NCI-H2196 (cell line): ENCODE measurements around the gene PPP1R3E.
A peak's percentile ranks its signal among the peaks of the same experiment; 100 is the strongest.

Experiments
- DNase-seq: peaks from one replicate; lab custom pipeline; 2025; ENCODE audit not compliant: unreplicated experiment; lab: John Stamatoyannopoulos, UW

The PPP1R3E gene

DNA sequence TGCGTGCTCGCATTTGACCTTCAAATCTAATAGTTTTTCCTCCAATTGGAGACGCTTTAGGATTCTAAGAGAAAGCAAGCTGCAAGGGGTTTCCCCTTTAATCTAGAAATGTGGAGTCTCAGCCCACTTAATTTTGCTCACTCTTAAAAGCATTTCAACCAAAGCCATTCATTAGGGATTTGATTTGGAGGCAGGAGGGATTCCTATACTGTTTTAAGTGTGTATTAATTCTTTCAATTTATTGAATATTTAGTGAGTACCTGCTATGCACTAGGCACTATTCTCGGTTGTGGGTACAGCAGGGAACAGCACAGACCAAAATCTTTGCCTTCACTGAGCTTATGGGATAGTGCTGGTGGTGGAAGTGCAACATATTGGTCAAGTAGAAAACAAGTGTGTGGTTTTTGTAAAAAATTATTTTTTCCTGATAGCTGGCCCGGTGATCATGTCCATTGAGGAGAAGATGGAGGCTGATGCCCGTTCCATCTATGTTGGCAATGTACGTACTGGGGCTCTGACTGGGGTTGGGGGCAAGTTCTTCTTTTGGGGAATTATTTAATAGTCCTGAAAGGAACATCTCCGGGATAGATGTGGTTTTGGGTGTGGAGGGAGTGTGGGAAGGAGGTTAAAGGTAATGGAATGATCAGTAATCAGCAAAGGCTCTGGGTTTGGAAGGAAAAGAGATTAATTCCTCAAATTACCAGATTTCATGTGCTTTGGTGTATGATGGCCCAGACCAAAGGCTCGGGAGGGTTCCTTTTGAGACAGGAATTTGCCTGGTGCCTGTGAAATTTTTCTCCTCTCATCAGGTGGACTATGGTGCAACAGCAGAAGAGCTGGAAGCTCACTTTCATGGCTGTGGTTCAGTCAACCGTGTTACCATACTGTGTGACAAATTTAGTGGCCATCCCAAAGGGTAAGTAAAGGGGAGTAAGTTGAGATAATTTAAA, 20.2 kb upstream of the PPP1R3E start:
- no peak for DNase-seq

DNA sequence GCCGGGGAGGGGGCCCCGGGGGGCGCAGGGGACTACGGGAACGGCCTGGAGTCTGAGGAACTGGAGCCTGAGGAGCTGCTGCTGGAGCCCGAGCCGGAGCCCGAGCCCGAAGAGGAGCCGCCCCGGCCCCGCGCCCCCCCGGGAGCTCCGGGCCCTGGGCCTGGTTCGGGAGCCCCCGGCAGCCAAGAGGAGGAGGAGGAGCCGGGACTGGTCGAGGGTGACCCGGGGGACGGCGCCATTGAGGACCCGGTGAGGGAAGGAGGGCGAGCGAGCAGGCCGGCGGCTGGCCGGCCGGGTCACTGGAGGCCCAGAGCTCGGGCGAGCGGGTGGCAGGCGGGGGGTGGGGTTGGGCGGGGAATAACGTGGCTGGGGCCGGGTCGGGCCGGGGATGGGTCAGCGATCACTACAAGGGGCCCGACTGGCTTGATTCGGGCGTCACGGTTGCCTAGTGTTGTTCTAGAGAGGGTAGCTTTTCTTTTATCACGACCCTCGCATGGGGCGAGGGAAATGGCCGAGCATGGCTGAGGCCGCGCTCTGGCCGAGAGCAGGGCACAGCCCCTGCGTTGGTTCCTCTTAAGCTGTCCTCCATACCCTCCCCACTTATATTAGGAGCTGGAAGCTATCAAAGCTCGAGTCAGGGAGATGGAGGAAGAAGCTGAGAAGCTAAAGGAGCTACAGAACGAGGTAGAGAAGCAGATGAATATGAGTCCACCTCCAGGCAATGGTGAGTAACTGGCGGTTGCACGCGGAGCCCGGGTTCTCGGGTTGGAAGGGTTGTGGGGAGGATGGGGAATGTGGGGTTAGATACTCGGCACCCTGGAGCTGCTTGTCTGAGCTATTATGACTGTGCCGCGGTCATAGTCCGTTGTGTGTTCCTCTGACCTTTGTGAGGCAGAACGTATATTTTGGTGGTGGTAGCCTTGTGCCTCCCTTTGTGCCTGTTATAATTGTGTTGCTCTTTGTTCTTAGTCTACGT, 19.2 kb upstream of the PPP1R3E start:
- no peak for DNase-seq

DNA sequence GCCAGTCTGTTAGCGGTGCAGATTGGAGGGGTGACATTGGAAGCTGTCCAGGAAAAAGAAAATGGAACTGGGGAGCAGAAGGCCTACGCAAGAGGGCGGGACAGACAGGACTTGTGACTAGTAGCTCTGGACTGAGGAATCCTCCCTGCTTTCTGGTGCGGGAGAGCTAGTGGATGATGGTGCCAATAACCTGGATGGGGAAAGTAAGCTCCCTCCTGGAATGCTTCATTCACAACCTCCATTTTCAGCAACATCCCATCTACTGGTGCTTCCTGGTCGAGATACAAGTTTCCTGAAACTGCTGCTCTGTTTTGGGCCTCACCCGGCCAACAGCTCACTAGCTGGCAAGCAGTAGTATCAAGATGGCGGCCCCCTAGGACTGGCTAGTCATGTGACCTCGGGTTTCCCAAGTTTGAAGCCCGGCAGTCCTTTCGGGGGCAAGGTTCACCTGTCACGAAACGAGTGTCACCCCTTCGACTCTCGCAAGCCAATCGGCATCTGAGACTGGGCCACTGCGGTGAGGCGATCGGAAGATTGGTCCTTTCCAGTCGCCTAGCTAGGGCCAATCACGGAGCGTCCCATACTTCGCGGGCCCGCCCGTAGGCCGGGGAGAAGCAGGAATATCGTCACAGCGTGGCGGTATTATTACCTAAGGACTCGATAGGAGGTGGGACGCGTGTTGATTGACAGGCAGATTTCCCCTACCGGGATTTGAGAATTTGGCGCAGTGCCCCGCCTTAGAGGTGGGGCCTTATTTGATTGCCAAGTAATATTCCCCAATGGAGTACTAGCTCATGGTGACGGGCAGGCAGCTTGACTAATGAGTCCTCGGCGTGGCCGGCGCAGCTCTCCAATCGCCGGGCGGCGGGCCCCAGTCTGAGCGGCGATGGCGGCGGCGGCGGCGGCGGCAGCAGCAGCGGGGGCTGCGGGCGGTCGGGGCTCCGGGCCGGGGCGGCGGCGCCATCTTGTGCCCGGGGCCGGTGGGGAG, 18.2 kb upstream of the PPP1R3E start, which contains the start of gene PABPN1:
PABPN1 (plus strand) TSS at position 874 of the 988 bp plus-strand sequence; CDS start at position 887, 13 bp downstream.
- DNase-seq, result peak; percentile 100

DNA sequence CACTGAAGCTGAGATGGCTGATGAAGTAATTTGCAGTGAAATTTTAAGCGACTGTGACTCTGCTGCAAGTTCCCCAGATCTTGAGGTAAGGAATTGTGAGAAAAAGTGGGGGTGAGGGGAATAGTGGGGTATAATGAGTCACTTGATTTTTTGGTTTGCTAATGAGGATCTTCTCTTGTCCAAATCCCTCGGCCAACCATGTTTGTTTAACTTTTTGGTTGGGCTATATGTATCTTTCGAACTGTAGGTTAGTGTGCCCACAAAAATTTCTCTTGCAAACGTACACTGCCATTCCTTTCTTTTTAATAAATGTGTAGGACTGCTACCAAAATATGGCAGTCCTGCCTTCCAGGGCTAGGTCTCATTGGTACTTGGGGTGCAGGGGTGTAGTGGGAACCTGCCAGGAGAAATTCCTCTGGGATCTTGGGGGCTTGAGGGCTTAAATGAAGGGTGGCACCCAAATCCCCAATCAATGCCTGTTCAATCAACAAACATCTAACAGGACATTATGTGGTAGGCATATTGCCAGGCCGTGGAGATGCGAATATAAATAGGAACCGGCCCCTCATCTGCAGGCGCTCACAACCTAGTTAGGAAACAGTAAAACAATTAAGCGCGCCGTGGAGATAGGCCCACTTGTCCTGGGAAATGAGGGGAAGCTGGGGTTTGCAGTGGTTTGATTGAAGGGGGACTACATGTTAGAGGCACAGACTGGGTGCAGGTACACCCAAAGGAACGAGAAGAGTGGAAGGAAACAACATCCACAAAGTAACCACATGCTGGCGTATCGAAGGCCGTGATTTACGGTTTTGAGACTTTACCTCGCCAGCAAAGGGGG, 17.3 kb upstream of the PPP1R3E start:
- no peak for DNase-seq

DNA sequence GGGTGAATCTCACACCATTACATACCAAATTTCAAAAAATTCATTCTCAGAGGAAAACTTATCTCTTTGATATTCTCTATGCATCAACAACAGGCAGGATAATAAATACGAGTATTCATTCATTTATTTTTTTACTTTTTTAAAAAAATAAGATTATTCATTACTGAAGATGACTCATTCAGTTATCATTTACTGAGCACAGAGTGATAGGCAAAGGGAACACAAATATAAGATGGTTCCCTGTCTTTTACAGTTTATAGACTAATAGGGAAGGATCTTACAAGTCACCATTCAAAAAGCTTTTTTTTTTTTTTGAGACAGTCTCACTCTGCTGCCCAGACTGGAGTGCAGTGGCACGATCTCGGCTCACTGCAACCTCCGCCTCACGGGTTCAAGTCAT, 13.6 kb upstream of the PPP1R3E start:
- no peak for DNase-seq

DNA sequence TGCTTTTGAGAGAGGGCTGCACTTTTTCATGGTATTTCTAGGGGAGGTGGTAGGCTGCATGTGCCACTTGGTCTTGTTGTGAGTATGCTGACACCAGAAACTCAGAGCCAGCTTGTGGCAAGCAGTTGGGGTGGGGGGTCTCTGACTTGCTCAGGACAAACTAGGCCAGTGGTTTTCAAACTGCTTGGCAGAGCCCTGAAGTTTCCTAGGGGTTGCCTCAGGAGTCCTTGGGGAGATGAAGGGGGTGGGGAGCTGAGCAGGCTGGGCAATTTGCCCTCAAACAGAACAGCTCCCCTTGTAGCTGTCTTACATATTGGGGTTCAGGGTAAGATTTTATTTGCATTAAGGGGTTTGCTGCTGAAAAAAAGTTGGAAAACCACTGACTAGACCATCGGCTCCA, 7.9 kb upstream of the PPP1R3E start:
- no peak for DNase-seq

DNA sequence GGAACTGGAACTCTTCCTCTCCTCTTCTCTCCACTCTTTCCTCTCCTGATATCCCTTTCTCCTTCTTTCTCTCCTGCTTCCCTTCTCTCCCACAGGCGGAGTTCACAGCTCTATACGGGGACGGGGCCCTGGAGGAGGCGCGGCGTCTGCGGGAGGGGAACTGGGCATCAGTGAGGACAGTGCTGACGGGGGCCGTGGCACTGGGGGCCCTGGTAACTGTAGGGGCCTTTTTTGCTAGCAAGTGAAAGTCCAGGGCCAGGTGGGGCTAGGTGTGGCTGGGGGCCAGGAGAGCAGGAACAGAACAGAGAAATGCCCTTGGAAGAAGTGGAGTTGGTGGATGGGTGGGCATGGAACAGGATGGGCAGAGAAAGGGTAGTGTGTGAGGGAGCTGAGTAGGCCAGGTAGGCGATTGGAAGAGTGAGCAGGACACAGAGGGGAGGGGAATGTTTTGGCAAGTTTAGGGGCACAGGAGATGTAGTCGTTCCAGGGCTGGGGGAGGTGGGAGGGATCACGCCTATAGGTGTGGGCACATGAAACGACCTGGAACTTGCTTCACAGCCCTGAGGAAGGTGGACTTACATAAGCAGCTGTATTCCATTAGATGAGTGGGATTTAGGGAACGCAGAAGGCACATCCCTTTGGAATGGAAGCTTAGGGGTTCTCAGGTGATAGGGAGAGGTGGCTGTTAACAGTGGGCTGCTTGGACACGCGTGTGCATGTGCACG, 6.2 kb upstream of the PPP1R3E start:
- DNase-seq, result no peak

DNA sequence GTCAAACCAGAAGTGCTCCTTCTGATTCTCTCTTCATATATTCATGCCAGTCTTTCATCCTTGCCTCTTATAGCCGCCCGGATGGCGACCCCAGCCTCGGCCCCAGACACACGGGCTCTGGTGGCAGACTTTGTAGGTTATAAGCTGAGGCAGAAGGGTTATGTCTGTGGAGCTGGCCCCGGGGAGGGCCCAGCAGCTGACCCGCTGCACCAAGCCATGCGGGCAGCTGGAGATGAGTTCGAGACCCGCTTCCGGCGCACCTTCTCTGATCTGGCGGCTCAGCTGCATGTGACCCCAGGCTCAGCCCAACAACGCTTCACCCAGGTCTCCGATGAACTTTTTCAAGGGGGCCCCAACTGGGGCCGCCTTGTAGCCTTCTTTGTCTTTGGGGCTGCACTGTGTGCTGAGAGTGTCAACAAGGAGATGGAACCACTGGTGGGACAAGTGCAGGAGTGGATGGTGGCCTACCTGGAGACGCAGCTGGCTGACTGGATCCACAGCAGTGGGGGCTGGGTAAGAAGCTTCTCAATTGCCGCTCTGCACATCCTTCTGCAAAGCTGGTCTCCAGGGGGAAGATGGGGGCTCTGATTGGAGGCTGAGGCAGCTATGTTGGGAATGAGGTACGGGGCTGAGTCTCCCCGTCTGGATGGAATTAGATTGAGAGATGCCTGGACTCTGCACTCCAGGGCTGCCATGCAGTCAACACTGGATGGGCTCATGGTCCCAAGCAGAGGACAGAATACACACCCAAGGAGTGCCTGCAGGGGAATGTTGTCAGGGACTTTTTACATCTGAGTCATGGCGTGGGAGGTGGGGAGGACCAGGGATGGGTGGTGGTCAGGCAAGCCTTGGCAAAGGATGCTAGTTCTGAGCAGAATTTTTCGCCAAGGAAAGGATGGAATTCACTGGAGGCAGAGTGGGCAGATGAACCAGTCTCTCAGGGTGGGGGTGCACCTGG, 5.3 kb upstream of the PPP1R3E start:
- DNase-seq, result no peak

DNA sequence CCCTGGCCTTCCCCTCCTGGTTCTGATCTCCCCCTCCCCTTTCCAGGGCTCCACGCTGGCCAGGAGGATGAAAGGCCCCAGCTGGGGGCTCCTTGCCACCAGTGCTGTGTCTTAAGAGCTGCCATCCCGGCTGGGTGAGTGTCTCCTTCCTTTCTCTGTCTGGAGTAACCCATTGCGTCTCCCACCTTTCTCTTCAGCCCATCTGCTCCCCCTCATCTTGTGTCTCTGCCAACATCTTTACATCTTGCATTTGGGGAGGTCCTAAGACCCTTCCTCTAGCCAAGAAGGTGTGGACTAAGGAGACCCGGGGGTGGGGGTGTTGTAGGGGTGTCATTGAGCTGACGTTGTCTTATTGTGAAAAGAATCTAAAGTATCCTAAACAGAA, 4.5 kb upstream of the PPP1R3E start:
- DNase-seq, result no peak

DNA sequence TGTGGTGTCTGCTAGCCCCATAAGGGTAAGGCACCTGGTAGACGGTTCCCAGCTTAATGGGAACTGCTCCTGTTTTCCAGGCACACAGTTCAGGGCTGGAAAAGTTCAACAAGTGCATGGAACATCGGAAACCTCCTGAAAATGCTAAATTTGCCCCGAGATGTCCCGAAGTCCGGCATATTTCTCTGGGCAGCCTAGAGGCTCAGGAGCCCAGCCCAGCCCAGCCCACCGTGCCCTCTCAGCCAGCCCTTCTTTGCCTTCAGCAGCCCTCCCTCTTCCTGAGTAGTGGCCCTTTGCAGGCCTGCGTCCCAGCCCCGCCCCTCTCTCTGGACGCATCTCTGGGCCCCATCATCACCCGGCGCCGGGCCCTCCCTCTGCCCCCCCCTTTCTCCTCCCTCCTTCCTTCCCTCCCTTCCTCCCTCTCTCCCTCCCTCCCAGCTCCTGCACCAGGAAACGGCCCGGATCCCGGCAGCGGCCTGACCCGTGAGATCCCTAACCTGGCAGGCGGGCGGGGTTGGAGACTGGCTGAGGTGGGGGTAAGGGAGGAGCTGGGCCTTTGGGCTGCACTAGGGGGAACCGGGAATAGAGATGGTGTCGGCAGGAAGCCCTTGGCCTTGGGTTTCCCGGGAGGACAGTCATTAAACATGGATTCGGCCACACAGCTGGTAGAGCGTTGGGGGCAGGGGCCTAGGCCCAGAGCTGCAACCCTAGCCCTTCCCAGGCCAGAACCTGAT, 3.9 kb upstream of the PPP1R3E start, which contains the start of gene BCL2L2:
BCL2L2 (plus strand) TSS at position 422 of the 734 bp plus-strand sequence. CDS start 935 bp downstream, outside the sequence.
- DNase-seq, result peak; percentile 88

DNA sequence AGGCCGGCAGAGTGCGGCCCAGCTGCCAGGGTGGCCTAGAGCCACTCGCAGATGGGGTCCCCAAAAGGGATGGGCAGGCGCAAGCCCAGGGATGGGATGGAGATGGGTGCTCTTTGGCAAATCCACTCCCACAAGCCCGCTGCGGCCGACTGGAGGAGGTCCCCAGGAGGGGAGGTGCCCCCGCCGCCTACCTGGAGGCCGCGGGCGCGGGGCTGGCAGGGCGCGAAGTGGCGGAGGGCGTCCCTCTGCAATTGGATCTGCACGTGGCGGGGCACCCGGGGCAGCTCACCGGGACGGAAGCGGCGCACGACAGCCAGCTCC, 730 bp downstream of the PPP1R3E start:
- DNase-seq, result no peak

DNA sequence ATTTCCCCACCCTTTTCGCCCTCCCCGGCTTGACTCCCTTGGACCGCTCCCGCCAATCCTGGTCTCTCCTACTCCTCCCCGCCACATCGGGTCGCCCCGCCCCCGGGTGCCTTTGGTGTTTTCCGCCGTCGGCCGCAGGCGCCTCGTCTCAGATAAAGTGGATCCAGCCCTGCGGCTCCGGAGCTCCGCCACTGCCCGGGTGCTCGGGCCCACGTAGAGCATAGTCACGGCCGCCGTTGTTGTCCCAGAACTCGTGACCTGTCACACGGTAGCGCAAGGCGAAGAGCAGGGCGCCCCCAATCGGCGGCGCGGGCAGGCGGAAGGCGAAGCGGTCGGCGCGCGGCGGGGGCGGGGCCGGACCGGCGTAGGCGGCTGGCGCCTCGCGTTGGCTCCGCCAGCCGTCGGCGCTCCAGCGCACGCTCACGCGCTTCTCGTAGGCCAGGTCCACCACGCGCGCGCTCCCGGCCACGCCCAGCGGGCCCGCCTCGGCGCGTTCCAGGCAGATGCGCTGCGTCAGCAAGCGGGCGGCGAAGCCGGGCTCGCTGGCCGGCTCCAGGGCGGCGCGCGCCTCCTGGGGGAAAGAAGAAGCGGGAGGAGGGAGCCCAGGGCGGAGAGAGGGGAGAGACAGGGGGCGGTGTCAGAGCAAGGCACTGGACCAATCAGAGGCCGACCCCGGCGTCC, 1.2 kb downstream of the PPP1R3E start:
- DNase-seq, result peak; percentile 99

DNA sequence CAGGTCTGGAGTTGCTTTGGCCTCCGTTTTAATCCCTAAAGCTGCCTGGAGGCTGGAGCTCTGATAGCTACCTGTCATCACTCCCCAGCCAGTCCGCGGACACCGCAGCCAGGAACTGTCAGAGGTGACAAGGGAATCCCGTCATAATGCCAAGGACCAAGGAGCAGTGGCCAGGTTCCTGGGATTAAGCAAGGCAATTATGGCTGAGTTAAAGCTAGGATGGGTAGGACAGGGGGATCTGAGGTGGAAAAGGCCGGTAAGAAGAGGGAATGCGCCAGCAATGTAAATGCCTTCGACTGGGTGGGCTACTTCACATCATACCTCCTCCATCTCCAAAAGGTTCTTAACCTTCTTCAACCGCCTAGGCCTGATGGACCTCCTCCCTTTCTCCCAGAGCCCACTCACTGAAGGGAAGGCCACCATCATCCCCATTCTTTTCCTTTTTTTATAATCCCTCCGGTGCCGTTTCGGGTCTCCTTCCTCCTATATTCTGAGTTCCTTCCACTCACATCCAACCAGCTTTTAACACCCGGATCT, 1.9 kb downstream of the PPP1R3E start:
- no peak for DNase-seq

DNA sequence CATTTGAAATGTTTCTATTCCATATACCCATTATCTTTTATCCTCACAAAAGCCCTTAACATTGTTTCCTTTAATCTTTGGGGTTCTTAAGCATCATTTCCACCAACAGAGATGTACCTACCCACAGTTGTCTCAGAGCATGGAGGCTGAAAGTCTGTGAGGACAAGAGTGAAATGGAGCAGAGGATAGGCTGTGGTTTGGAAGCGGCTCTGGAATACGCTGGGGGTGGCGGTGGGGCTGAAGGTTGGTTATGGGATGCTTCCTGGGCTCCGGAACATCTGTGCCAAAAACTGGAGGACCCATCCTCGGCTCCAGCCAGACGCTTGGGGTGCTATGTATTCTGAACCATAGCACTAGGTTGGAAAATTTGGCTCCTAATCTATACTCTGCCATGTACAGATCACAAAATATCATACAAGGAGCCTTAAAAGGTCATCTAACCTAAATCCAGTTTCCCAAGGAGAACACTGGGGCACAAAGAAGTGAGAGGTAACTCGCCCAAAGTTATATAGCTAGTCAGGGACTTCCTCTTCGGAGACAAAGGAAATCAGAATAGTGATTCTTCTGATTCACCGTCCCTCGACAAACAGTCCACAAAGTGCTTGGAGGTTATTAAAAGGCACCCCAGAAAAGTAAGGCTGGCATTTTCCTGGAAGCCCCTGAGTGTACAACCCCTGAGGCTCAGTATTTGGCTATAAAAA, 2.5 kb downstream of the PPP1R3E start:
- DNase-seq, result no peak

DNA sequence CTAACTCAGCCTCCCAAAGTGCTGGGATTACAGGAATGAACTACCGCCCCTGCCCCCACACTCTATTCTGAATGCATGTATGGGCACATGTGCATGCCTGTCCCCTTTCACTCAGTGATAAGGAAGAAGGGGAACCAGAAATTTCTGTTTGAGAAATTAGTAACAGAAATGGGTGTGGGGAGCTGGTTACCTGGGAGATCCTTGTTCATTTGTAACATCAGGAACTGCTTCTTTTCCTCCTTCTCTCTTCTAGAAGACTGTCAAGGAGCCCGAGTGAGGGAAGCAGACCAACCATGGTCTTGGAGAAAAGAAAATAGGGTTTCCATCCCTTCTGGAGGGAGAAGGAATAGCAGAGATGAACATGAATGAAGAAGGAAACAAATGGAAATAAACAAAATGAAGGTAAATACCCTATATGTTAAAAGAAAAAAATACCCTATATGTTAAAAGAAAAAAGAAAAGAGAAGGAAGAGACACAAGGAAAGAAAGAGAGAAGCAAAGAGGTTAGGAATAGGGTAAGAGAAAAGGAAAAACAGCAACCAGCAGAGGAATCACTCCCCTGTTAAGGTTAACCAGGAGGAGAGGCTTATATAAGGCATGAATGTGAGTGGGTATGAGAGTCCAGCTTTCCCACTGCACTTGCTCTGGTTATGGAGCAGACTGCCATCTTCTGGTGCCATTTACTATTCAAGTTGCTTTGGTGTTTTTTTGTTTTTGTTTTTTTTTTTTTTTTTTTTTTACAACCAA, 3.3 kb downstream of the PPP1R3E start:
- peak; percentile 13 for DNase-seq
